ENCODE measurements around the gene TMEM126B.
A peak's percentile ranks its signal among the peaks of the same experiment; 100 is the strongest.
"Not testable (repeated sequence)": the region's sequence is repeated elsewhere in the genome, so short reads cannot be mapped to it uniquely, and the experiment has no call there.

Gene TMEM126B

DNA sequence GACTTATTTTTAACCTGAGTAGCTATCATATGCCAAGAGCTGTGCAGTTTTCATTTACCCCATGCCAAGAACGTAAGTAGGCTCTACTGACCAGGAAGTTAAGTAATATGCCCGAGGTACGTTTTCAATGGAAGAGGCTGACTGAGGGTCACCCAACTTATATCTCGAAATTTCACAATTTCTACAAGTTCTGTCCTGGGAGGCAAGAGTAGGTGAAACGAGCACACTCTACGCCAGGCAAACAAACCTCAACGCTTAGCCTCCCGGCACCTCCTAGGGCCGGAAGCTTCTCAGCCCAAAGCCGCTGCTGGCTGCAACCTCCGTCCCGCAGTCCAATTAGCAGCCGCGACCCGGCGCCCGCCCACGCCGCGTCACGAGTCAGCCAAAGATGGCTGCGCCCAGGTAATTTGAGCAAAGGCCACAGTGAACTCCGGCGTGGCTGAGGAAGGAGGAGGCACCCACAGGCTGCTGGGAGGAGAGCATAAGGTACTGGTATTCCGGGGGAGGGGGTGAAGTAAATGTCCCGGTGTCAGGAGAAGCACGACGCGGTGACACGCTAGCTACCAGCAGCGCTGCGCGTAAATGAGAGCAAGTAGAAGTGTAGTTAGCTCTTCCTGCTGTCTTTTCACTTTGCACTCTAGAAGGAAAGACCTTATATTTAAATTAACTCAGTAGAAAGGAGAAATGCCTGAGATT lies 19.4 kb downstream of the TMEM126B start, which contains the start of gene TMEM126A:
Gene TMEM126A (plus strand): TSS at position 364 of the 696 bp plus-strand sequence. CDS start 2,289 bp downstream, outside the sequence.
- peak; percentile 98 for ATAC-seq

DNA sequence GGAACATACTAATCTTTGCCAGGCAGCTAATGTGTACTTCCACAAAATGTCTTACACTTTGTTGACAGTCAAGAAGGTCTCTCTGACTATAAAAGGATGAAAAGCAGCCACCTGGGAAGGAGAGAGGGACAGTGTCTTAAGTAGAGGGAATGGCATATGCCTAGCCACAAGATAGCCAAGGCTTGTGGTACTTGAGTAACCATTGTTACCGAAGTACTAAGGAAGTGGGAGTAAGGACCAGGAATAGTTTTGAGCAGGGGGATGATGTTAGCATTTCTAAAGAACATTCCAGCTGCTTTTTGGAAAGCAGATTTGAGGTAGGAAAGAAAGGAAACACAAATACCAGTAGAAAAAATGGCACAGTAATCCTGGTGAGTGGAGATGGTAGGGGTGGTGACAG lies 22.7 kb downstream of the TMEM126B start:
- TF ChIP-seq OSR1 (CRISPR knock-in tag; IDR thresholded peaks at IDR 0.05) (no peak), ZNF70 (CRISPR knock-in tag; IDR thresholded peaks at IDR 0.05) (no peak), ZNF8 (CRISPR knock-in tag; IDR thresholded peaks at IDR 0.05) (no peak), RARB (CRISPR knock-in tag; IDR thresholded peaks at IDR 0.05) (no peak), ZFP30 (CRISPR knock-in tag; IDR thresholded peaks at IDR 0.05) (no peak), ESRRG (CRISPR knock-in tag; IDR thresholded peaks at IDR 0.05) (no peak), CSDC2 (CRISPR knock-in tag; IDR thresholded peaks at IDR 0.05) (no peak), ARNTL (CRISPR knock-in tag; IDR thresholded peaks at IDR 0.05; ENCODE audit: borderline replicate concordance, low read depth) (no peak), SNAI2 (CRISPR knock-in tag; IDR thresholded peaks at IDR 0.05) (no peak), ZC3H10 (CRISPR knock-in tag; IDR thresholded peaks at IDR 0.05) (no peak), ZFP3 (CRISPR knock-in tag; IDR thresholded peaks at IDR 0.05) (no peak)
- TF ChIP-seq, protein P1, sequence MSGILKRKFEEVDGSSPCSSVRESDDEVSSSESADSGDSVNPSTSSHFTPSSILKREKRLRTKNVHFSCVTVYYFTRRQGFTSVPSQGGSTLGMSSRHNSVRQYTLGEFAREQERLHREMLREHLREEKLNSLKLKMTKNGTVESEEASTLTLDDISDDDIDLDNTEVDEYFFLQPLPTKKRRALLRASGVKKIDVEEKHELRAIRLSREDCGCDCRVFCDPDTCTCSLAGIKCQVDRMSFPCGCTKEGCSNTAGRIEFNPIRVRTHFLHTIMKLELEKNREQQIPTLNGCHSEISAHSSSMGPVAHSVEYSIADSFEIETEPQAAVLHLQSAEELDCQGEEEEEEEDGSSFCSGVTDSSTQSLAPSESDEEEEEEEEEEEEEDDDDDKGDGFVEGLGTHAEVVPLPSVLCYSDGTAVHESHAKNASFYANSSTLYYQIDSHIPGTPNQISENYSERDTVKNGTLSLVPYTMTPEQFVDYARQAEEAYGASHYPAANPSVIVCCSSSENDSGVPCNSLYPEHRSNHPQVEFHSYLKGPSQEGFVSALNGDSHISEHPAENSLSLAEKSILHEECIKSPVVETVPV (CRISPR knock-in tag; IDR thresholded peaks at IDR 0.05), result no peak
- TF ChIP-seq, protein P2, sequence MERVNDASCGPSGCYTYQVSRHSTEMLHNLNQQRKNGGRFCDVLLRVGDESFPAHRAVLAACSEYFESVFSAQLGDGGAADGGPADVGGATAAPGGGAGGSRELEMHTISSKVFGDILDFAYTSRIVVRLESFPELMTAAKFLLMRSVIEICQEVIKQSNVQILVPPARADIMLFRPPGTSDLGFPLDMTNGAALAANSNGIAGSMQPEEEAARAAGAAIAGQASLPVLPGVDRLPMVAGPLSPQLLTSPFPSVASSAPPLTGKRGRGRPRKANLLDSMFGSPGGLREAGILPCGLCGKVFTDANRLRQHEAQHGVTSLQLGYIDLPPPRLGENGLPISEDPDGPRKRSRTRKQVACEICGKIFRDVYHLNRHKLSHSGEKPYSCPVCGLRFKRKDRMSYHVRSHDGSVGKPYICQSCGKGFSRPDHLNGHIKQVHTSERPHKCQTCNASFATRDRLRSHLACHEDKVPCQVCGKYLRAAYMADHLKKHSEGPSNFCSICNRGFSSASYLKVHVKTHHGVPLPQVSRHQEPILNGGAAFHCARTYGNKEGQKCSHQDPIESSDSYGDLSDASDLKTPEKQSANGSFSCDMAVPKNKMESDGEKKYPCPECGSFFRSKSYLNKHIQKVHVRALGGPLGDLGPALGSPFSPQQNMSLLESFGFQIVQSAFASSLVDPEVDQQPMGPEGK (CRISPR knock-in tag; IDR thresholded peaks at IDR 0.05; ENCODE audit: borderline replicate concordance), result no peak
- TF ChIP-seq, protein P3, sequence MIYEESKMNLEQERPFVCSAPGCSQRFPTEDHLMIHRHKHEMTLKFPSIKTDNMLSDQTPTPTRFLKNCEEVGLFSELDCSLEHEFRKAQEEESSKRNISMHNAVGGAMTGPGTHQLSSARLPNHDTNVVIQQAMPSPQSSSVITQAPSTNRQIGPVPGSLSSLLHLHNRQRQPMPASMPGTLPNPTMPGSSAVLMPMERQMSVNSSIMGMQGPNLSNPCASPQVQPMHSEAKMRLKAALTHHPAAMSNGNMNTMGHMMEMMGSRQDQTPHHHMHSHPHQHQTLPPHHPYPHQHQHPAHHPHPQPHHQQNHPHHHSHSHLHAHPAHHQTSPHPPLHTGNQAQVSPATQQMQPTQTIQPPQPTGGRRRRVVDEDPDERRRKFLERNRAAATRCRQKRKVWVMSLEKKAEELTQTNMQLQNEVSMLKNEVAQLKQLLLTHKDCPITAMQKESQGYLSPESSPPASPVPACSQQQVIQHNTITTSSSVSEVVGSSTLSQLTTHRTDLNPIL (CRISPR knock-in tag; IDR thresholded peaks at IDR 0.05; ENCODE audit: low read depth), result no peak
- TF ChIP-seq, protein P4, sequence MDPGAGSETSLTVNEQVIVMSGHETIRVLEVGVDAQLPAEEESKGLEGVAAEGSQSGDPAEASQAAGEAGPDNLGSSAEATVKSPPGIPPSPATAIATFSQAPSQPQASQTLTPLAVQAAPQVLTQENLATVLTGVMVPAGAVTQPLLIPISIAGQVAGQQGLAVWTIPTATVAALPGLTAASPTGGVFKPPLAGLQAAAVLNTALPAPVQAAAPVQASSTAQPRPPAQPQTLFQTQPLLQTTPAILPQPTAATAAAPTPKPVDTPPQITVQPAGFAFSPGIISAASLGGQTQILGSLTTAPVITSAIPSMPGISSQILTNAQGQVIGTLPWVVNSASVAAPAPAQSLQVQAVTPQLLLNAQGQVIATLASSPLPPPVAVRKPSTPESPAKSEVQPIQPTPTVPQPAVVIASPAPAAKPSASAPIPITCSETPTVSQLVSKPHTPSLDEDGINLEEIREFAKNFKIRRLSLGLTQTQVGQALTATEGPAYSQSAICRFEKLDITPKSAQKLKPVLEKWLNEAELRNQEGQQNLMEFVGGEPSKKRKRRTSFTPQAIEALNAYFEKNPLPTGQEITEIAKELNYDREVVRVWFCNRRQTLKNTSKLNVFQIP (CRISPR knock-in tag; IDR thresholded peaks at IDR 0.05; ENCODE audit: borderline replicate concordance, low read depth), result no peak
- no peak for ATAC-seq

More for the DNA sequence above, 19.4 kb downstream of the TMEM126B start, which contains the start of gene TMEM126A:
- TF ChIP-seq OSR1 (CRISPR knock-in tag; IDR thresholded peaks at IDR 0.05) (no peak), ZFP3 (CRISPR knock-in tag; IDR thresholded peaks at IDR 0.05) (no peak), ZC3H10 (CRISPR knock-in tag; IDR thresholded peaks at IDR 0.05) (no peak), RARB (CRISPR knock-in tag; IDR thresholded peaks at IDR 0.05) (no peak), ARNTL (CRISPR knock-in tag; IDR thresholded peaks at IDR 0.05; ENCODE audit: borderline replicate concordance, low read depth) (no peak), ESRRG (CRISPR knock-in tag; IDR thresholded peaks at IDR 0.05) (no peak), ZNF8 (CRISPR knock-in tag; IDR thresholded peaks at IDR 0.05) (no peak)
- TF ChIP-seq, protein P2 (CRISPR knock-in tag; IDR thresholded peaks at IDR 0.05; ENCODE audit: borderline replicate concordance), result no peak
- TF ChIP-seq, protein P1 (CRISPR knock-in tag; IDR thresholded peaks at IDR 0.05), result no peak

DNA sequence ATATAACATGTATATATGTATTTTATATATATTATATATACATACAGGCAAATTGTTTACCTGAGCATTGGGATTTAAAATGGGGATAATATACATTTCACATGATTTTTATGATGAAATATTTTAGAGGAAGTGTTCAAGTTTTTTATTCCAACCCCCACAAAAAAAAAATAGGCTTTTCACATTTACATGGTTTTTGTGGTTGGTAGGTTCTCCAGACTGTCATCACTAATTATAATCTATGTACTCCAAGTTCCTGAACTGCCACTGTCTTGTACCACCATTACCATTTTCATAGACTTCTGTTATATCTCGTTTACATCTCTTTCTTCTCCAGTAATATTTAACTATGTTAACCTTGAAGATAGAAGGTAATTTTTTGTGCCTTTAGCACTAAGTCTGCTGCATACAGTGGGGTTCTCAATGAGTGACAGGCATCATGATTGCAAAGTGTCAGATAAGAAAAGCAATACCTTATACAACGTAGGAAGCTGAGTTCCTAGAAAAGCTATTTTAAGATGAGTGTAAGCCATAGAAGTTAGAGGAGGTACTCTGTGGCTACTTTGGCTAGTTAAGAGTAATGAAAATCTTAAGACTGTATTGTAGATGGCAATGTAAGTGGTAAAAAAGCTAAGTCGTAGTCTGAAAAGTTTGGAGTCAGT lies 24.5 kb downstream of the TMEM126B start:
- no peak for ATAC-seq
- TF ChIP-seq BACH2 (CRISPR knock-in tag; IDR thresholded peaks at IDR 0.05; ENCODE audit: borderline replicate concordance) (no peak), RARB (CRISPR knock-in tag; IDR thresholded peaks at IDR 0.05) (no peak), ARNTL (CRISPR knock-in tag; IDR thresholded peaks at IDR 0.05; ENCODE audit: borderline replicate concordance, low read depth) (no peak), CSDC2 (CRISPR knock-in tag; IDR thresholded peaks at IDR 0.05) (no peak), ZC3H10 (CRISPR knock-in tag; IDR thresholded peaks at IDR 0.05) (no peak), TCF4 (CRISPR knock-in tag; IDR thresholded peaks at IDR 0.05; ENCODE audit: borderline replicate concordance) (no peak), PPARA (CRISPR knock-in tag; IDR thresholded peaks at IDR 0.05; ENCODE audit: borderline replicate concordance) (no peak)
- TF ChIP-seq, protein P4 (CRISPR knock-in tag; IDR thresholded peaks at IDR 0.05; ENCODE audit: borderline replicate concordance, low read depth), result no peak

DNA sequence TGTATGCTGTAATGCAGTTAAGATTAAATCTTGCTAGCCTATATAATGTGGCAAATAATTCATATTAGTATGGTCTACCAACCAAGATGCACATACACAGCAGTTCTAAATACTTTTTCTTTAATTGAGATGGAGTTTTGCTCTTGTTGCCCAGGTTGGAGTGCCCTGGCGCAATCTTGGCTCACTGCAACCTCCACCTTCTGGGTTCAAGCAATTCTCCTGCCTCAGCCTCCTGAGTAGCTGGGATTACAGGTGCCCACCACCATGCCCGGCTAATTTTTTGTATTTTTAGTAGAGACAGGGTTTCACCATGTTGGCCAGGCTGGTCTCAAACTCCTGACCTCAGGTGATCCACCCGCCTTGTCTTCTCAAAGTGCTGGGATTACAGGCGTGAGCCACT lies 25.9 kb downstream of the TMEM126B start:
- not testable (repeated sequence) for ATAC-seq

All from SK-N-SH treated with all-trans-retinoic acid at 6 μM for 48 hours (cell line).